Endodermal cell (in vitro differentiated cells): ENCODE results near the gene GTF2I. TPM values are rescaled to one million over a fixed set of nuclear protein-coding genes. Genes with fewer than 3 reads are reported as not detected.
"Not testable (repeated sequence)": the region's sequence is repeated elsewhere in the genome, so short reads cannot be mapped to it uniquely, and the experiment has no call there.

Source experiments
- DNase-seq: peaks from one replicate; pipeline ENCODE4 v3.0.0-alpha.2; 2017
- H3K27ac ChIP-seq: 2 replicates; pipeline ENCODE4 v1.5.1; 2013; ENCODE audit warnings: mild to moderate bottlenecking, low read depth, low read length, moderate library complexity
- H3K27me3 ChIP-seq: 2 replicates; pipeline ENCODE4 v1.6.1; 2013; ENCODE audit warnings: mild to moderate bottlenecking, low read length, moderate library complexity; ENCODE audit not compliant: insufficient read depth, control insufficient read depth, poor library complexity, severe bottlenecking
- H3K36me3 ChIP-seq: 2 replicates; pipeline ENCODE4 v1.7.0; 2013; ENCODE audit warnings: mild to moderate bottlenecking, low read length, moderate library complexity; ENCODE audit not compliant: control insufficient read depth, insufficient read depth
- H3K4me1 ChIP-seq: one replicate; pipeline ENCODE4 v1.7.0; 2013; ENCODE audit warnings: low read length; ENCODE audit not compliant: control insufficient read depth, insufficient read depth
- H3K4me3 ChIP-seq: 2 replicates; pipeline ENCODE4 v1.5.1; 2013; ENCODE audit warnings: mild to moderate bottlenecking, low read length, moderate library complexity
- H3K9ac ChIP-seq: 2 replicates; pipeline ENCODE4 v1.6.1; 2013; ENCODE audit warnings: mild to moderate bottlenecking, low read length, moderate library complexity; ENCODE audit not compliant: poor library complexity, severe bottlenecking; ENCODE audit errors: extremely low read depth
- H3K9me3 ChIP-seq: 2 replicates; pipeline ENCODE4 v1.6.1; 2013; ENCODE audit warnings: mild to moderate bottlenecking, low read length, moderate library complexity; ENCODE audit not compliant: control insufficient read depth
- H3K27ac Mint-ChIP-seq: 2 replicates; pipeline ENCODE4 v1.8.0; 2020; ENCODE audit warnings: mixed read lengths
- H3K27me3 Mint-ChIP-seq: 2 replicates; pipeline ENCODE4 v1.8.0; 2021; ENCODE audit warnings: mild to moderate bottlenecking, mixed read lengths; ENCODE audit not compliant: insufficient read depth
- H3K36me3 Mint-ChIP-seq: 2 replicates; pipeline ENCODE4 v1.8.0; 2020; ENCODE audit warnings: low read depth, mixed read lengths
- H3K4me1 Mint-ChIP-seq: 2 replicates; pipeline ENCODE4 v1.8.0; 2020; ENCODE audit warnings: mixed read lengths
- H3K4me3 Mint-ChIP-seq: 2 replicates; pipeline ENCODE4 v1.8.0; 2020; ENCODE audit warnings: mild to moderate bottlenecking, moderate library complexity, mixed read lengths
- H3K9me3 Mint-ChIP-seq: 2 replicates; pipeline ENCODE4 v1.8.0; 2020; ENCODE audit warnings: mild to moderate bottlenecking, mixed read lengths
- WGBS, 2 experiments: methylation state at CpG; one replicate each; pipeline versions ENCODE4 v1.1.5 to v1.1.7; 2013; ENCODE audit warnings: missing lambda C conversion rate in 2 of 2, mixed read lengths in 1 of 2; ENCODE audit not compliant: insufficient coverage in 1 of 2, insufficient read length in 1 of 2; 5-methylcytosine and 5-hydroxymethylcytosine counted together
- total RNA-seq, 2 donors: library from RNA; stranded (reverse); fragmentation: NEBNext Ultra II Directional in 1 of 2; extraction: Animal tissue kit (Norgen Biotek cat#: 25700) in 1 of 2; gene quantifications; 2 replicates in 1 of 2; 3 replicates in 1 of 2; pipeline ENCODE4 v1.2.1, GENCODE V29; 2021

GTF2I gene
- total RNA-seq, 2 donors from 2014 or later: 391 to 519 TPM

DNA sequence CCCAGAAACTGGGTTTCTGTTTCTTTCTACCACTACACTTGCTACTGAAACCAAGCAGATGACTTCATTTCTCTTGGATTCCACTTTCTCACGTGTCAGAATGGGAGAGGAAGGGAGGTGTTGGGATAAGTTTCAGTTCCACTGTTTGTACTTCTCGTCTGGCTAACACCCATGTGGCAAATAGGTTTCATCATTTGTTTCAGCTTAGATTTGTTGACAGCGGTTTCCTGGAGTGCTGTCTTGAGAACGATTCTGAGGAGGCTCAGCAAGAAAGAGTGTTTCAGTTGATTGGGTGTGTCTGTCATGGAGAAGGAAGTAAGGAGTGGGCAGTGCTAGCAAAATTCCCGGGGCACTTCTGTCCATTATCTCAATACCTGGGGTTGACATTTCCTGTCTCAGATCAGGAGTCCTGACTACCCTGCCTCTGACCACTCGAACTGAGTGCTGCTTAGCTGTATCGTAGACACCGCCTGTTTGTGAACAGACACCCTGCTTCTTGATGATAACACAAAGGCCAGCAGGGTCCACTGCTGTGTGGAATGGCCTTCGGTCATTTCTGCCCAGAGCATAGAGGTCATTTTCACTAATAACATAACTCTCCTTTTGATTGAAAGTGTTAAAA, 86.5 kb downstream of the GTF2I start:
- H3K27ac Mint-ChIP-seq, H3K27me3 ChIP-seq, DNase-seq, H3K4me1 ChIP-seq, H3K36me3 Mint-ChIP-seq, H3K9me3 ChIP-seq, H3K9ac ChIP-seq, H3K27ac ChIP-seq, H3K36me3 ChIP-seq, H3K4me1 Mint-ChIP-seq, H3K27me3 Mint-ChIP-seq, H3K9me3 Mint-ChIP-seq, H3K4me3 ChIP-seq, H3K4me3 Mint-ChIP-seq: not testable (repeated sequence)
- no CpG with 5 or more reads among the region's 9 CpGs for WGBS, 2 experiments

DNA sequence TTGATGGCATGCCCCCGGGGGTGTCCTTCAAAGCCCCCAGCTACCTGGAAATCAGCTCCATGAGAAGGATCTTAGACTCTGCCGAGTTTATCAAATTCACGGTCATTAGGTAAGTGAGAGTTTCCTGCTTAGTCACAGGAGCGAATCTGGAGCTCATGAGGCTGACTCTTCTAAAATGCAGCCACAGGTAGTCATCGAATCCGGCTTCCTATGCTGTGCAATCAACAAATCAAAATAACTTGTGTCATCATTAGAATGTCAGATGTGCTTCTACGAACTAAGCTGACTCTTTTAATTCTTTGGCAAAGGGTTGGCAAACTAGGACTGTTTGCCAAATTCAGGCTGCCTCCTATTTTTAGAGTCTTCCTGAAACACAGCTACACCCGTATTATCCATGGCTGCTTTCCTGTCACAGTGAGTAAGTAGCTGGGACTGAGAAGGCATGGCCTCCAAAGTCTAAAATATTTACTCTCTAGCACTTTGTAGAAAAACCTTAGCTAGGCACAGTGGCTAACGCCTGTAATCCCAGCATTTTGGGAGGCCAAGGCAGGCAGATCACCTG, 96.5 kb downstream of the GTF2I start:
- H3K36me3 Mint-ChIP-seq, H3K27ac Mint-ChIP-seq, H3K9me3 ChIP-seq, H3K4me1 ChIP-seq, H3K27ac ChIP-seq, H3K27me3 Mint-ChIP-seq, H3K4me1 Mint-ChIP-seq, H3K9me3 Mint-ChIP-seq, DNase-seq, H3K4me3 Mint-ChIP-seq, H3K4me3 ChIP-seq, H3K27me3 ChIP-seq, H3K9ac ChIP-seq, H3K36me3 ChIP-seq: not testable (repeated sequence)
- no CpG with 5 or more reads among the region's 9 CpGs for WGBS, 2 experiments

DNA sequence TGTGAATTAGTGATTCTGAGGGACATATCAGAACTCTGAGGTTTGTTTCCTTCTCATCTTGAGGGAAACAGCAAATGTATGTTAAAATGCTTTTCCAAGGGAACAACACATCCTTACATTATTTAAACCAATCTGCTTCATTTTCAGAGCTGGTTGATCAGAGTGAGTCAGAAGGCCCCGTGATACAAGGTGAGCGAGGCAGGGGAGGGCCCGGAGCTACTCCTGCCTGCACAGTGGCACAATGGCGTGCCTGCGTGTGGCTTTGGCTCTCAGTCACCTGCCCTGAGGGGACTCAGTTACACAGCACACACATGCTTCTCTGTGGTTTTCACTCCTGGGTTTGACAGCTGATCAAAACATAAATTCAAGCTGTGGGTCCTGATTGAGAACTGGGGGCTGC, 99.2 kb downstream of the GTF2I start:
- H3K27ac ChIP-seq, H3K9me3 Mint-ChIP-seq, H3K4me1 ChIP-seq, H3K27me3 ChIP-seq, H3K9me3 ChIP-seq, DNase-seq, H3K4me3 Mint-ChIP-seq, H3K36me3 ChIP-seq, H3K27me3 Mint-ChIP-seq, H3K27ac Mint-ChIP-seq, H3K4me3 ChIP-seq, H3K36me3 Mint-ChIP-seq, H3K4me1 Mint-ChIP-seq, H3K9ac ChIP-seq: not testable (repeated sequence)
- WGBS, 2 experiments: no CpG with 5 or more reads among the region's 5 CpGs

DNA sequence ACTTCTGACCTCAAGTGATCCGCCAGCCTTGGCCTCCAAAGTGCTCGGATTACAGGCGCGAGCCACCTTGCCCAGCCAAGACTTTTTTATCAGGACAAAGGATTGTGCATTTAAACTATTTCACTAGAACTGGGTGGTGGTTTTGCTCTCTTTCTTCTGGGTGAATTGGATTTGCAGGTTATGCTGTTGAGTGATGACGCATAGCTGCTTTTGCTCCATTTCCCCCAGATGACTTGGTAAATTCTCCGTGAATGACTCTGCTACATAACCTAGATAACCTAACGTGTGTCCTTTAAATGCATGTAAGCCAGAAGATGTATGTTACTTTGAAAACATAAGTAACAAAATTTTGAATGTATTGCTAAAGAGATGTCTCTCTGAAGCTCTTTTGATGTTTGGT, 100.8 kb downstream of the GTF2I start:
- H3K4me1 Mint-ChIP-seq, H3K27me3 ChIP-seq, DNase-seq, H3K4me1 ChIP-seq, H3K27me3 Mint-ChIP-seq, H3K4me3 Mint-ChIP-seq, H3K4me3 ChIP-seq, H3K27ac Mint-ChIP-seq, H3K36me3 ChIP-seq, H3K9me3 Mint-ChIP-seq, H3K27ac ChIP-seq, H3K9ac ChIP-seq, H3K9me3 ChIP-seq, H3K36me3 Mint-ChIP-seq: not testable (repeated sequence)
- WGBS, 2 experiments: no CpG with 5 or more reads among the region's 7 CpGs

DNA sequence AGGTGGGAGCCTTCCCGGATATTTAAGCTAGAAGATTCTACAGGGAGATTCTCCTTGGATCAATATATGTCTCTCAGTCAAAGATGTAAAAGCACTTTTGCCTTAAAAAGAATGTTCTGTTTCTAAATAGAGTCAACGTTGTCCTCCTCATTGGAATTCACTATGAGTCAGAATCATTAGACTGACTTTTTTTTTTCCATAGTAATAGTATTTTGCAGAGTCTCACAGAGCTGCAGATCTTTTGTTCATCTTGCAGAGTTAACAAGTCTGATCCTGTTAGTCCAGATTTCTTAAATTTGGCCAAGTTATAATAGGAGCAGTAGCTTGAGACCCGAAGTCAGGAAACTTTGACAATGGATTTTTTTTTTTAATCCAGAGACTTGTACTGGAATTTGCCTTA, 101.5 kb downstream of the GTF2I start:
- H3K9ac ChIP-seq, H3K36me3 ChIP-seq, H3K4me1 ChIP-seq, H3K4me1 Mint-ChIP-seq, H3K9me3 ChIP-seq, H3K27me3 ChIP-seq, H3K4me3 Mint-ChIP-seq, H3K36me3 Mint-ChIP-seq, DNase-seq, H3K27ac Mint-ChIP-seq, H3K27me3 Mint-ChIP-seq, H3K27ac ChIP-seq, H3K4me3 ChIP-seq, H3K9me3 Mint-ChIP-seq: not testable (repeated sequence)
- WGBS, 2 experiments: no CpG with 5 or more reads among the region's 3 CpGs

DNA sequence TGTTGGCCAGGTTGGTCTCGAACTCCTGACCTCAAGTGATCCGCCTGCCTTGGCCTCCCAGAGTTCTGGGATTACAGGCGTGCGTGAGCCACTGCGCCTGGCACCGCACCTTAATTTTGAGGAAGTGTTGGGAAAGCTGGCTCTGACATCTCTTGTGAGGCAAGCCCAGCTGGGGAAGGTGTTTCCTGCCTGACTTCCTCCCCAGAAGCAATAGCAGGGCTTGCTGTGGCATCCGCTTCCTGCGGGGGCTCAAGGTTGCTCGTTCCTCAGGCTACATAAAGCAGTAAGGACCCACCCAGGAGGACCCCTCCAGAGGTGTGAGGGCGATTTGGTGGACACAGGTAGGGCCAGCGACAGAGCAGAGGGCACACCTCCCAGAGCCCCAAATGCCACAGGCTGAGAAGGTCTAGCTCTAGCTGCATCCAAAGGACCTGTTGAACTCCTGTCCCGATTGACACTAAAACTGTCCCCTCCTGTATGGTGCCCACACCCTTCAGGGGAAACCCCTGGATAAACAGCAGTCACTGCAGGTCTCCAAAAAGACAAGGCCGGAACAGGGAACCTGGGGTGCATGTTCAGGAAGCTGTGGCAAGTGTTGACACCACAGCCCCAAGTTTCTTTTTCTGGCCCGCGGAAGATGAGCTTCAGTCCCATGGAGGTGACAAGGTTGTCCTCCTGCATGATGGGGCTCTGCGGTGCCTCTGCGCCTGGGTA, 107.8 kb downstream of the GTF2I start:
- H3K9ac ChIP-seq, H3K36me3 Mint-ChIP-seq, H3K27ac Mint-ChIP-seq, H3K9me3 ChIP-seq, H3K27ac ChIP-seq, H3K4me3 ChIP-seq, H3K27me3 Mint-ChIP-seq, H3K4me1 ChIP-seq, H3K9me3 Mint-ChIP-seq, DNase-seq, H3K27me3 ChIP-seq, H3K4me3 Mint-ChIP-seq, H3K36me3 ChIP-seq, H3K4me1 Mint-ChIP-seq: not testable (repeated sequence)
- no CpG with 5 or more reads among the region's 17 CpGs for WGBS, 2 experiments

DNA sequence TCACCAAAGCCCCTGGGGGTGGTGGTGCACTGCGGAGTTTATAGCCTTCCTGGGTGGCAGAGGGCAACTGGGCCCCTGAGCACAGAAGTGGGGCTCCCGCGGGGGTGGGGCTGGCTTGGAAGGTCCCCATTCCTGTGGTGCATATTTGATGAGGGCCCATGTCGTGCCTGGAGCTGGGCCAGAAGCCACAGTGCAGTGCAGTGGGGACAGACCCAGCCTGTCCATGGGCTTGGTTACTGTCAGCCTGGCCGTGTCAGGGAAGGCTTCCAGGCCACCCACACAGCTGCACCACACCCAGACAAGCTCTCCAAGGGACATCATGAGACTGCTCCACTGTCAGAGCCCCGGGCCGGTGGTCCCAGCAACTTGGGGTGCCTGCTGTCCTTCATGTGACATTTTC, 109.0 kb downstream of the GTF2I start:
- H3K36me3 ChIP-seq, H3K4me3 Mint-ChIP-seq, H3K9me3 ChIP-seq, H3K27me3 Mint-ChIP-seq, H3K9me3 Mint-ChIP-seq, H3K27ac ChIP-seq, DNase-seq, H3K4me1 ChIP-seq, H3K27ac Mint-ChIP-seq, H3K27me3 ChIP-seq, H3K4me3 ChIP-seq, H3K4me1 Mint-ChIP-seq, H3K36me3 Mint-ChIP-seq, H3K9ac ChIP-seq: not testable (repeated sequence)
- no CpG with 5 or more reads among the region's 7 CpGs for WGBS, 2 experiments
